Epithelial cell of proximal tubule (primary cell): Measurements from ENCODE around the gene DIP2B. TPM values are rescaled to one million over a fixed set of nuclear protein-coding genes. Genes with fewer than 3 reads are reported as not detected.

Experiments used
- DNase-seq: peaks from one replicate; pipeline ENCODE4 v3.0.0-alpha.2; 2011; ENCODE audit warnings: low read depth
- H3K4me3 ChIP-seq: 2 replicates; pipeline ENCODE4 v1.5.1; 2011; ENCODE audit warnings: low read depth, mild to moderate bottlenecking, low read length
- CTCF ChIP-seq: conservative IDR thresholded peaks from 2 replicates; pipeline ENCODE4 v1.5.1; 2012; ENCODE audit warnings: low read depth, mild to moderate bottlenecking, low read length
- total RNA-seq: library from RNA; depleted of rRNA; stranded (reverse); fragments of >200 nt; gene quantifications from 2 replicates; pipeline ENCODE4 v1.2.3, GENCODE V29; 2015

The DIP2B gene
- 19.5 and 21.6 TPM in 2 replicates for total RNA-seq

DNA sequence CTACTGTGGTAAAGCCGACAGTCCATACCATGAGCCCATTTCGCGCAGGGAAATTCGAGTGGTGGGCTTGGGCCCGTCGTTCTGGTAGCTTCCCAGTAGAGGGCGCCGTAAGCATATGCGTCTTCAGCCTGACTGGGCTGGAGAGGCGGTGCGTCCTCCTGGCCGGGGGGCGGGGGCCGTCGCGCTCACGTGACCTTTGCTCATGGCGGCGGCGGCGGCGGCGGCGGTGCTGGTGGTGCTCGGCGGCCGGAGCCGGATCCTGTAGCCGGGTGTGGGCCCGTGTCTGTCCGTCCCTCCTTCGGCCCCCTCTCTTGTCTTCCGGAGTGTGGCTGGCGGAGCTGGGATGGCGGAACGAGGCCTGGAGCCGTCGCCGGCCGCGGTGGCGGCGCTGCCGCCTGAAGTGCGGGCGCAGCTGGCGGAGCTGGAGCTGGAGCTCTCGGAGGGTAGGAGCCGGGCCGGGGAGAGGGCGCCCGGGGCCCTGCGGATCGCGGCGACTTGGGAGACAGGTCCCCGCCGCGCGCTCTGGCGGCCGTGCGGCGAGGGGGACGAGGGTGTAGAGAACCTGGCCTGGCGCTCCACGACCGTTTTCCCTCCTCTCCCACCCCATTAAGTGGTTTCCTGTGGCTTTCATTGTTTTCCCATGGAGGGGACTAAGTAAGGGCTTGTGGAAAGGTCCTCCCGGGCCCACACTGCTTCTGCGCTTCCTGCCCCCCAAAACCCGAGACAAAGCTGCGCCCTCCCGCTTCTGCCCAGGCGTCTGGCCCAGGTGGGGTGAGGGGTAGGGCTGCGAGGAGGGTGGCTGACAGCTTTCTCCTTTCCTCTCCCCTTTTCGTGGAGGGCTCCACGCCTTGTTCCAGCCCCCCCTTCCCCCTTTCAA lies at the start of gene DIP2B:
TSS of gene DIP2B (plus strand) at position 188 of the 877 bp plus-strand sequence. CDS start at position 344, 156 bp downstream.
- TF ChIP-seq CTCF = peak; percentile 80
- H3K4me3 ChIP-seq = peak within 1 kb of the TSS; percentile 76
- DNase-seq = no peak

DNA sequence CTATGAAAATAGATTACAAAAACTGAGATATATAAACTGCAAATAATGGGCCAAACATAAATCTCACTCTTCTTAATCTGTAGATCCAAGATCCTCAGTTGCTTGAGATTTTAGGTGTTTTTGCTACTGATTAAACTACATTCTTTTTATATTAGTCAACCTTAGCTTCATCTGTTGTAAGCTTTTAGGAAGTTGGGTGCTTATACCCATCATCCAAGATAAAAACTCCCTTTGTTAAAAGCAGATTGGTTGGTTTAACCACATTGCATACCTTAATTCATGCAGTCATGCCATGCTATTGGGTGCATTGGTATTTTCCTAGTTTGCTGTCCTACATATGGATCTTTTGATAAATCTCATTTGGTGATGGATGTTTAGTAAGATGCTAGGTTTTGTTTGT lies 46.2 kb upstream of the DIP2B start:
- no peak for TF ChIP-seq CTCF
- DNase-seq = no peak
- H3K4me3 ChIP-seq = no peak overlapping the region

DNA sequence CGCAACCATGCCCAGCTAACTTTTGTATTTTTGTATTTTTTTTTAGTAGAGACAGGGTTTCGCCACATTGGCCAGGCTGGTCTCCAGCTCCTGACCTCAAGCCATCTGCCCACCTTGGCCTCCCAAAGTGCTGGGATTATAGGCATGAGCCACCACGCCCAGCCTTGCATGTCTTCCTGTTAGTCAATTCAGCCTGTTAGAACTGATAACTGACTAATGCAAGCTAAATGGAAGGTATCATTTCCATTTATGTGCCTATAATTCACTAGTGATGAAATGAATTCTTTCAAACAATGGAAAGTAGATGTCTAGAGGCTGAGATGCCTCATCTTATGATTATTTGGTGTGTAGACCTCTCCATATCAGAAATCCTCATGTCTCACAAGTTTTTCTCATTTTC lies 37.3 kb upstream of the DIP2B start:
- no peak for DNase-seq
- TF ChIP-seq CTCF = no peak
- no peak overlapping the region for H3K4me3 ChIP-seq

GRCh38 chr12:50477241-50477832 lies 27.4 kb upstream of the DIP2B start:
- TF ChIP-seq CTCF = no peak
- no peak for DNase-seq
- no peak overlapping the region for H3K4me3 ChIP-seq

DNA sequence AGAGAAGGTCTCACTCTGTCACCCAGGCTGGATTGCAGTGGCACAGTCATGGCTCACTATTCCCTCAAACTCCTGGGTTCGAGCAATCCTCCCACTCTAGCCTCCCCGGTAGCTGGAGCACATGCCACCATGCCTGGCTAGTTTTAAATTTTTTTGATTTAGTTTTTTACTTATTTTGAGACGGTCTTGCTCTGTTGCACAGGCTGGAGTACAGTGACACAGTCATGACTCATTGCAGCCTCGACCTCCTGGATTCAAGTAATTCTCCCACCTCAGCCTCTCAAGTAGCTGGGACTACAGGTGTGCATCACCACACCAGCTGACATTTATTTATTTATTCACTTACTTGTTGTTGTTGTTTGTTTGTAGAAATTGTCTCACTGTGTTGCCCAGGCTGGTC lies 22.2 kb upstream of the DIP2B start:
- TF ChIP-seq CTCF = no peak
- DNase-seq = no peak
- H3K4me3 ChIP-seq = no peak overlapping the region

DNA sequence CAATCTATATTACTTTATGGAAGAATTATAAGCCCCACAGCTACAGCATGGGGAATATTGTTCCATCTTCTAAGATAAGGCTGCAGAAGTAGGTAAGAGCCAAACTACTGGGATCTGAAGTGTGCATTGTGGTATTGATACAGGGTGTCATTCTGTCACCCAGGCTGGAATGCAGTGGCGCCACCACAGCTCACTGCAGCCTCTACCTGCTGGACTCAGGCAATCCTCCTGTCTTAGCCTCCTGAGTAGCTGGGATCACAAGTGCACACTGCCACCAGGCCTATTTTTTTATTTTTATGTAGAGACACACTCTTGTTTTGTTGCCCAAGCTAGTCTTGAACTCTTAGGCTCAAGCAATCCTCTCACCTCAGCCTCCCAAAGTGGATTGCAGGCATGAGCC lies 21.3 kb upstream of the DIP2B start:
- DNase-seq = no peak
- H3K4me3 ChIP-seq = no peak overlapping the region
- no peak for TF ChIP-seq CTCF
